ENCODE results near the gene ZNF892.

The ZNF892 gene

DNA sequence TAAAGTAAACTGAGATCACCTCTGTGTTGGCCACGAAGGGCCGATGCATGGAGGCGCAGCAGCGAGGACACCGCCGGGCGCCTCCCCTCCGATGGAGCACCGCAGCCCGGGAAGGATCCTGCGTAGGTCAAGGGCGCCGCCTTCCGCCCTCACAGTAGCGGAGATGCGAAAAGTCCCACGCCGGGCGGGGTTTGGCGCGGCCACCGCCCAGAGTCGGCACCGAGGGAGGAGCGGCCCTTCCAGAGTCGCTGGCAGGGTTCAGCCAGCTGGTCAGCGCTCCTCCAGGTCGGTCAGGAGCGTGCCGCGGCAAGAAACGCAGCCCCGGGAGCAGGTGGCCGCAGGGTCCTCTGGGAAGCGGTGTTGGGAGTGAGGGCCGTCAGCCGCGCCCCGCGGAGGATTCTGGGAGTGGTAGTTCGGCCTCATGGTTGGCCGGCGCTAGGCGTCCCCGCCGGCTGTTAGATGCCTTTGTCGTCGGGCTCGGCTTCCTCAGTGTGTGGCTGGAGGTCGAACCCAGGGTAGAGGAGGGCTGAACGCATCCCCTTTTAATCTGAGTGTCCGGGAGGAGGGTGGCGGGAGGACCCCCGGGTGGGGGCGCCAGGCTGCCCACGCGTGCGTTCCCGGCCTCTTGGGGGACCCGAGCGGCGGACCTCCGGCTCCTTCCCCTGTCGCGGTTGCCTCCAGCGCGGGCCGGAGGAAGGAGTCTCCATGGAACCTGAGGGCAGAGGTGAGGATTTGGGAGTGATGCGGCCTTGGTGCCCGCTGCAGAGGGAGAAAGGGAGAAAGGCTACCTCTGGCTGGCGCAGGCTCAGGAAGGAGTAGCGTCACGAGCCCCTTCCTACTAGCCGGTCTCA, at the start of gene ZNF892:
Gene ZNF892, plus strand, starts transcription at position 411 of the 851 bp plus-strand sequence. Its CDS starts 295 bp downstream, at position 706.
- peak; percentile 69 for DNase-seq (ENCODE audit: low read depth)

DNA sequence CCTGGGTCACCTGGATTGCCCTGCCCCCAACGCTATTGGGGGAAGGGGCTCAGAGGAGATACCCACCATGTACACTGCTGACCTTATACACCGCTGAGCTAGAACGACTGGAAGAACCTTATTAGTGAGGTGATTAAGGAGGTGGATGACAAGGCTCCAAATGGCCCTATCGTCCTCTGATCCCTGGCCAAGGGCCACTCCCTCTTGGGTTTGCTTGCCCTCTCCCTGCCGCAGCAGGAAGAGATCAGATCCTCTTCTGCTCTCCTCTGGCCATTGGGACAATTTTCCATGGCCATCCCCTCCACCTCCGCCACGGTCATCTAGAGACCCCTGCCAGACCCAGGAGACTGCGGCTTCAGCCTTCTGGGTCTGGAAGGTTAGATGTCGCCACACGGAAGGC, 48.9 kb upstream of the ZNF892 start:
- no peak for DNase-seq (ENCODE audit: low read depth)

DNA sequence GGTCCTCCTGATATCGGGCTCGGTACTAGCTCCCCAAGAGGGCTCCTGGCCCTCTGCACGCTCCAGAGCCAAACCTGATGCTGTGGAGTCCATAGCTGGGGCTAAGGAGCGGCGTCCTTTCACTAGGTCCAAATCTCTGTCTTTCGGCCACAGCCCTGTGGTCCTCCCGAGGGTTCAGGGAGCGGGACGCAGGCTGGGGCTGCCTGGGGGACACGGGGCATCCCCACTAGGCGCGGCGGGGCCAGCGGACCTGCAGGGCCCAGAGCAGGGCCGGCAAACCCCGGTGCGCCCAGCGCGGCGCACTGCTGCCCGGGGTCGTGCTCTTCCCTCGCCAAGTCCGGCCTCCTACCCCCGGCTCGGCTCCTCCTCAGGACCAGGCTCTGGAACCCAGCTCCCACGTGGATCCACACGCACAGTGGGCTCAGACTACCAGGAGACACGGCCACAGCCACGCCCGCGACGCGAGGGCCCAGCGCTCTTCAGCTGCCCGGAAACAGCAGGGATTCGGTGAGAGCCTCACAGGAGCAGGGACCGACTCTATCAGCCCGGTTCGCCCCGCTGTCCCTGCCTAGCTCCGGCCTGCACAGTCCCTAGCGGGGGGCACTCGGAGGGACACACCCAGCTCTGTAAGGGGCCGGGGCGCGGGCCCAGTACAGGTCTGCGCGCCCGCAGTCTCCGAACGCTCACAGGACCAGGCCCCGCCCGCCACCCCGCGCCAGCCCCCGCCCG, 48.3 kb upstream of the ZNF892 start:
- no peak for DNase-seq (ENCODE audit: low read depth)

DNA sequence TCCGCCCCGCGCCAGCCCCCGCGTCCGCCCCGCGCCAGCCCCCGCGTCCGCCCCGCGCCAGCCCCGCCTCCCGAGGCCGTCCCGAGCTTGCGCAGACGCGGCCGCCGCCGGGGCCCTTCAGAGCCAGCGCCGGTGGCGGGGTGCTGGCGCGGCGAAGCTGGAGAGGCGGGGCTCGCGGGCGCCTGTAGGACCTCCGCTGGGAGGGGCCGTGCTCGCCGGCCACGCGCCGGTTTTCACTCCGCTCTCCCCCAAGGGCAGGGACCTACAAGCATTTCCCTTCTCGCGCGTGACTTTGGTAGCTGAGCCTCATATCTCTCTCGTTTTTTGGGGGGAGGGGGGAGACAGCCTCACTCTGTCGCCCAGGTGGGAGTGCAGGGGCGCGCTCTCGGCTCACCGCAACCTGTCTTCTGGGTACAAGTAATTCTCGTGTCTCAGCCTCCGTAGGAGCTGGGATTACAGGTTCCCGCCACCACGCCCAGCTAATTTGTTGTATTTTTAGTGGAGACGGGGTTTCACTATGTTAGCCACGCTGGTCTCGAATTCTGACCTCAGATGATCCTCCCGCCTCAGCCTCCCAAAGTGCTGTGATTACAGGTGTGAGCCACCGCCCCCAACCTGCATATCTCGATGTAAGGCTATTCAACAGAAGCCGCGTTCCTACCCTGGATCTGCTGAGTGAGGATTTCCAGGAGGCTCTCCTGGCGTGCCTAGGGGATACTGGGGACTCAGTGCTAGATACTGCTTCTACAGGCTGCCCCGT, 47.5 kb upstream of the ZNF892 start, which contains the start of gene ZNF514:
Gene ZNF514, minus strand, starts transcription at position 159 of the 760 bp plus-strand sequence. CDS start 6,595 bp downstream, outside the sequence.
- DNase-seq (ENCODE audit: low read depth), result peak; percentile 69

DNA sequence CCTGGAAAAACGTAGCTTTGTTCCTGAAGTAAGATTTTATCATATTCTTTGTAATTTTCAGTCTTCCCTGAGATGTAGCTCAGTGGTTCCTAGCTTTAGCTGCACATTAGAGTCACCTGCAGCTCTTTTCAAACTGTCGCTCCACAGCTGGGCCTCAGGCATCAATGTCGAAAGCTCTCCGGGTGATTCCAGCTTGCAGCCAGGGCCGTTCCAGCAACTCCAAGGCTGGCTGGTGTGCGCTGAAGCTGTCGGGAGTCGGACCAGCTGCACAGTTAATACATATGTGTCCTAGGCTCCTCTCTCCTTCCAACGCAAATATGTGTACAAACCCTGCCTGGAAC, 42.3 kb upstream of the ZNF892 start:
- DNase-seq (ENCODE audit: low read depth), result no peak

DNA sequence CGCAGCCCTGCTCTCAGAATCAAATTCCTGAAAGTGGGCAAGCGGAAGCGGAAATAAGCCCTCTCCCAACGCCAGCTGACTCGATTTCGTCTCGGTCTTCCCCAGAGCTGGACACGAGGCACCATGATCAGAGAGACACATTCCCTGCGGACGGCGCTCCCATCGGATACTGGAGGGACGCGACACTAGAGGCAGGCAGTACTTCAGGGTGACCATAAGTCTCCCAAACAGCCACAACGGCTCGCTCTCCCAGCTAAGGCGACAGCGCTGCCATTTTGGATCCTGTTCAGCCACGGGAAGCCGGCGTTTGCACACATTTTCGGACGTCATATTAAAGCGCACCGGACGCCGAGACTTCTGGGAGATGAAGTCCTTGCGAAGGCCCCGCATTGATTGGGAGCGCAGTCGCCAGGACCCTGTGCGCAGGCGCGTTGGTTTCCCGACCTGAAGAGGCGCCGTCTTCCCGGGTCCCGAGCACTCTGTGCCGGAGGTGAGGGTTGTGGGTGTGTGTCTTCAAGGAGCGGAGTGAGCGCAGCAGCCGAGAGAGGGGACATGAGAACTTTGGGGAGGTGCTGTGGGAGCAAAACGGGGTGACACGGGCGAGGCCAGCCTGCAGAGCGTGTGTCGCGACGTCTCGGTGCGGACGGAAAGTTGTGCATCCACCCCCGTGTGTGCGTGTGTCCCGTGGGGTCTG, 41.8 kb upstream of the ZNF892 start, which contains the start of gene ZNF2:
Gene ZNF2, plus strand, starts transcription at position 439 of the 694 bp plus-strand sequence. CDS start 10,418 bp downstream, outside the sequence.
- DNase-seq (ENCODE audit: low read depth), result peak; percentile 95

DNA sequence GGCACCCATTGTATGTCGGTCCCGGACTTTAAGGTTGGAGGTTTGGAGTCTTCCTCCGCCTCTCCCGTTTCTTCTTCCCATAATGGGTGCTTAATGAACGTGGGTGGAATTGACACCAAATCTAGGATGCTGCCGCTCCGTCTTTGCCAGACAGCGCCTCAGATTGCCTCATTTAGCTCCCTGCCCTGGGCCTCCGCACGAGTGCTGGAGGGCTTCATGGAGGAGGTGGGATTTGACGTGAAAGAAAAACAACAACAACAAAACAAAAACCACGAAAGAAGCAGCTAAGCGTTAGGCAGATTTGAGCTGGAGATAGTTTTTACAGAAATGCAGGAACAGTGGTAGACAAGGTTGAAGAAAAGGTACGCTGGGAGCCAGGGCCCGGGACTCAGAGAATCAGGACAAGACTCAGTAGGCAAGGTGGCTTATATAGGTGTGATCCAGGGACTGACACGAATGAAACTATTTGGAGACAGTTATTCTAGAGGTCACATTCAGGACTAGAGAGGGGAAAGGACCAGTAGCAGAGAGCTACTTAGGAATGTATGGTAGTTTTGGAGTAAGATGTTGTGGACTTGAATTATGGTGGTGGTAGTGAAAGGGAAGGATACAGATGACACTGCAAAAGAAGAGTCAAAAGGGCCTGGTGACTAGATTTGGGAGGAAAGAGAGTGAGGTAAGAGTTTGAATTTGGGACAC, 41.1 kb upstream of the ZNF892 start:
- DNase-seq (ENCODE audit: low read depth), result no peak

DNA sequence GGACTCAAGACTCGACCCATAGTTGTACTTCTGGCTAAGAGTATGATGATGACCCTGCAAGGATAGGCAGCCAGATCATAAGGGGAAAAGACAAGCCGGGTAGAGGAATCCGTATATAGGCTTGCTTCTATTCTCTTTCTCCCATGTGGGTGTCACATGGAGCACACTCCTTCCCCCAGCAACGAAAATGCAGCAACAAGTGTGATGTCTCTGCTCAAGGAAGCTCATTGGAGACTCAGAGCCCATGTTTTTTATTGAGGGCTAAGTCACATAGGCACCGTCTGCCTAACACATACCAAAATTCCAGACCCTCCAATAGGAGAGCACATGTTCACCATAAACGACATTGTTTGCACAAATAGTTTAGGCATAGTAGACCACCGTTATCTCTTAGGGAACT, 35.4 kb upstream of the ZNF892 start:
- no peak for DNase-seq (ENCODE audit: low read depth)

DNA sequence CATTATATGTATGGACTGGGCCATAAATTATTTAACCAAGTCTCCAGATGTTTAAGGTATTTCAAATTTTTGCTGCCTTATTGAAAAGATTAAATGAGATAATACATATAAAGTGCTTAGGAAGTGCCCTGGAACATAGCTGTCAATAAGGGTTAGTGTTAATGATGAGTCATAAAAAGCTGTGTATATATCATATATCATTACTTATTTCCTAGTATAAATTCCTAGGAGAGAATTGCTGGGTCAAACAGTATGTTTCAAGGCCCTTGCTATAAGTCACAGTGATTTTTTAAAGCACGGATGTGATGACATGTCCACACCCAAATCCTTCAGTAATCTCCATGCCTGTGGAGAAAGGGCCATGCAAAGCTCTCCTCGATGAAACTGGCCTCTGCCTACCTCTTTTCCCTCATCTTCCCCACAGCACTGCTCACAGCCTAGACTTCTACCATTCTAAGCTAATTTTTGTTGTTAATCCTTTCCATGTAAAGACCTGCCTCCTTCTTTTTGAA, 33.2 kb upstream of the ZNF892 start:
- no peak for DNase-seq (ENCODE audit: low read depth)

DNA sequence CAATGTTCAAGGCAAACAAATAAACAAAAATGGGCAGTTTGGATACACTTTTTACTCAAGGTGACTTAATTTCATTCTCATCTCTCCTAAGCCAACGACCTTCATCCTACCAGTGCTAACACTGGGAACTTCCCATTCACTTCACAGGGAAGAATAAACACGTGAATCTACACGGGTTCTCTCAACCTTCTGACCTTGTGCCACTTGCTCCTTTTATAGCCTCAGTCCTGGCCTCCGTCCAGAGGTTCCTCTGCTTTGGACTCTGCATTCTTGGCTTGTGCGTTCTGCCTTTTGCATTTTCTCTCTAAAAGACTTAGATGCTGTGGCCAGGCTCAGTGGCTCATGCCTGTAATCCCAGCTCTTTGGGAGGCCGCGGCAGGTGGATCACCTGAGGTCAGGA, 27.9 kb upstream of the ZNF892 start:
- no peak for DNase-seq (ENCODE audit: low read depth)

DNA sequence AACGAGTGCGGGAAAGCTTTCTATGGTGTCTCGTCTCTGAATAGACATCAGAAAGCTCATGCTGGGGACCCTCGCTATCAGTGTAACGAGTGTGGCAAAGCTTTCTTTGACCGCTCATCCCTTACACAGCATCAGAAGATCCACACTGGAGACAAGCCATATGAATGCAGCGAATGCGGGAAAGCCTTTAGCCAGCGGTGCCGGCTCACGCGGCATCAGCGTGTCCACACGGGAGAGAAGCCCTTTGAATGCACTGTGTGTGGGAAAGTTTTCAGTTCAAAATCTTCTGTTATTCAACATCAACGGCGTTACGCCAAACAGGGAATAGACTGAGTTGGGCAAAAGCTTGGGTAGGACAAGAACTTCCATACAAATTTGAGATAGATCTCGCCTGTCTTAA, 25.5 kb upstream of the ZNF892 start:
- no peak for DNase-seq (ENCODE audit: low read depth)

DNA sequence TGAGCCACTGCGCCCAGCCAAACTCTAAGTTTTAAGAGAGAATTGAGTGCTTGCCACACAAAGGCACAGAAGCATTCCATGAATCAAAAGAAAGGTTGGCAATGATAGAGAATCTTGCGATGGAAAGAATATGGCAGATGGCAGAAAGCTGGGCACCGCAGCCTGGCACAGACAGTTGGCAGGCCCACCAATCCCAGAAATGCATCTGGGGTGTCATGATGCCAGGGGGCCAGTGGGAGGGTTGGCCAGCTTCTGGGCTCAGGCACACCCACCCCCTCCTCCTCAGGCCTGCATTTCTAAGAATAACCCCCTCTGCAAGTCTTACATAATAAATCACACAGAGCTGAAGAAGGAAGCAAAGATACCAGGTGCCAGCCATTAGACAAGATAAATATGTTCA, 22.1 kb upstream of the ZNF892 start:
- DNase-seq (ENCODE audit: low read depth), result no peak

DNA sequence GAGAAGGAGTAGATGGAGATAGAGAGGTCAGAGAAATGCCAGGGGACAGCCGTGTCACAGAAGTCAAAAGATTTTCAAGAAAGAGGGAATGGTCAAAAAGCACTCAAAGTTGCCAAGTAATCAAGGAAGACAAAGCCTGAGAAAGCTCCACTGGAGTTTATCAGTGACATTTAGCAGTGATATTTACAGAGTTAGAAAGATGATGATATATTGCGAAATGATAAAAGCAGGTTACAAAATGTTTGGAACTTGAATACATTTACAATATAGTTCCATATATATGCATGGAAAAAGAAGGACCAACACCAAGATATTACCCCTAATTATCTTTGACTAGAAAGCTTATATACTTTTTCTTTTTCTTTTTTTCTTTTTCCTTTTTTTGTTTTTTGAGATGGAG, 21.3 kb upstream of the ZNF892 start:
- no peak for DNase-seq (ENCODE audit: low read depth)

DNA sequence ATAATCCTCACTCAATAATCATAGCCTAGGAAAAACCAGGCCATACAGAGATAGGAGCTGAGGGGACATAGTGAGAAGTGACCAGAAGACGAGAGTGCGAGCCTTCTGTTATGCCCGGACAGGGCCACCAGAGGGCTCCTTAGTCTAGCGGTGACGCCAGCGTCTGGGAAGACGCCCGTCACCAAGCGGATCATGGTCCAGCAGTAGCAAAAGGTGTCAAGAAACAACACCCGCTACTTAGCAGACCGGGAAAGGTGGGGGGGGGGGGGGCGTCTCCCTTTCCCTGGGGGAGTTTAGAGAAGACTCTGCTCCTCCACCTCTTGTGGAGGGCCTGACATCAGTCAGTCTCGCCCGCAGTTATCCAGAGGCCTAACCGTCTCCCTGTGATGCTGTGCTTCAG, 14.4 kb upstream of the ZNF892 start:
- peak; percentile 6 for DNase-seq (ENCODE audit: low read depth)

DNA sequence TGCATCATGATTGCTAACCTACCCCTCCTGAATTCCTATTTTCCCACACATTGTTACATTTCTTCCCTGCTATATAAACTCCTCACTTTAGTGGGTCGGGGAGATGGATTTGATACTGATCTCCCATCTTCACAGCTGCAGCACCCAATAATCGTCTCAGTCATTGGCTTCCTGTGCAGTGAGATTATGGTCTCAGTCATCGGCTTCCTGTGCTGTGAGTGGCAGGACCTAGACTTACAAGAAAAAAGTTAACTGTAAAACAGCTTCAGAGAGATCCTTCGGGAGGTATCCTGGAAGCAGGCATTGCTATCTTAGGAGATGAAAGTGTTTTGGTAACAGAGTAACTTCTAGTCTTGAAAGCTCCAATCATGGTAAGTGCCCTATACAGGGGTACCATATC, 3.4 kb upstream of the ZNF892 start:
- no peak for DNase-seq (ENCODE audit: low read depth)

DNA sequence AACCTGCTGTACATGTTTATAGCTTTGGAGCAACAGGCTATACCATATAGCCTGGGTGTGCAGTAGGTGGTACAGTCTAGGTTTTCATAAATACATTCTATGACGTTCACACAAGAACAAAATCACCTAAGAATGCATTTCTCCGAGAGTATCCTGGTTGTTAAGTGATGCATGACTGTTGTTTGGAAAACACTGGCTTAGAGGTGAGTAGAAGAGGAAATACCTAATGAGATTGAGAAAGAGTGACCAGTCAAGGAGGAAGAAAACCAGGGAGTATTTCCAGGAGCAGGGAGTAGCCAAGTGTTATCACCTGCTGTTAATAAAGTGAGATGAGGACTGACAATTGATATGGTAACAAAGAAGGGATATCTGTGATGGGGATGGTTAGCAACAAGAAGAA, 2.9 kb upstream of the ZNF892 start:
- no peak for DNase-seq (ENCODE audit: low read depth)

DNA sequence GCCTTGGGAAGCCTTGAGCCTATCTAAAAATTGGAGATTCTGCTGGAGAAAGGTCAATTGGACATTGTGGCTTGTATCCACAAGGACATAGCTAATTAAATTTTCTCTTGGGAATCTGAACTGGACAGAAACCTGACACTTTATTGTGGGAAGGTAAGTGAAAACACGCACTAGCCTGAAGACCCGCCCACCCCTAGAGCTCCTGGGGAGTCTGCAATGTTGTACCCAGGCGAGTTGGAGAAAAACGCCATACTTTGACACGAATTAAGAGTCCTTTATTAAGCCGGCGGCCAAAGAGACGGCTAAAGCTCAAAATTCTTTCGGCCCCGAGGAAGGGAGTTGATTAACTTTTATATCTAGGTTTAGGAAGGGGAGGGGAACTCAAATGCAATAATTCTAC, 1.2 kb upstream of the ZNF892 start:
- no peak for DNase-seq (ENCODE audit: low read depth)

DNA sequence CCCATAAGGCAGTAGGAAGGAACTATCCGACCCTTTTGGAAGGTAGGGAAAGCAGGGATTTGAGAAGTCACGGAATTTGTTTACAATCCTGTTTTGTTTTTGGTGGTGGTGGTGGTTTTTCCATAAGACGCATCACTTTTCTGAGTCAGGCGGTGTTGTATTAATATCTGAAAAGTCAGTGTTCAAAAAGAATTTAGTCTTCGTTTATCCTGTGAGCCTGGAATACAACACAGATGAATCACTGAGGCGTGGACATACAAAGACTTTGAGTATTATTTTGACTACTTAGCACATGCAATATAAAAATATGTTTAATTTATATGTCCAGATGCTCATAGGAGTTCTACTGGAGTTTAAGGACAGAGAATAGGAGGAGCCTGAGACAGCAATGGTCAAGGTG, 785 bp downstream of the ZNF892 start:
- no peak for DNase-seq (ENCODE audit: low read depth)

DNA sequence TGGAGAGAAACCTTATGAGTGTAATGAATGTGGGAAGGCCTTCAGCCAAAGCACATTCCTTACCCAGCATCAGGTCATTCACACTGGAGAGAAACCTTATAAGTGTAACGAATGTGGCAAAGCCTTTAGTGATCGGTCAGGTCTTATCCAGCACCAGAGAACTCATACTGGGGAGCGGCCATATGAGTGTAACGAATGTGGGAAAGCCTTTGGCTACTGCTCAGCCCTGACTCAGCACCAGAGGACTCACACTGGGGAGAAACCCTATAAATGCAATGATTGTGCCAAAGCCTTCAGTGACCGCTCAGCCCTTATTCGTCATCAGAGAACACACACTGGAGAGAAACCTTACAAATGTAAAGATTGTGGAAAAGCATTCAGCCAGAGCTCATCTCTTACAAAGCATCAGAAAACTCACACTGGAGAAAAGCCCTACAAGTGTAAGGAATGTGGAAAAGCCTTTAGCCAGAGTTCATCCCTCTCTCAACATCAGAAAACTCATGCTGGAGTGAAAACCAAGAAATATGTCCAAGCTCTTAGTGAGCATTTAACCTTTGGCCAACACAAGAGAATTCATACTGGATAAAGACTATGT, 7.8 kb downstream of the ZNF892 start:
- no peak for DNase-seq (ENCODE audit: low read depth)

DNA sequence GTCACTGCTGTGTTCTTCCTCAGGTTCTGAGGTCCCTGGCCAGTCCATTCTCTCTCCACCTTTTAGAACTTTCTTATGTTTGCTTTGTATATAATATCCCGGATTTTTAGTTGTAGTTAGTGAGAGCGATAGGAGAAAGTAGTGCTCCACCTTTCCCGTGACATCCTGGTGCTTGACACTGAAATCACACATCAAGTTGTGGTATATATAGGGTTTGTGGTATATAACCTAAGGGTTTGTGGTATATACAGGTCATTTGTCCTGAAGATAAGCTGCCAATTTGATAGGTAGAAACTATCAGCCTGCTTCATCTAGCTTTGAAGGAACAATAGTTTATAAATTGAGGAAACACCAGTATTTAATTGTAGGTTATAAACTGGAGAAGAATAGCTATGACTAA, 13.1 kb downstream of the ZNF892 start:
- no peak for DNase-seq (ENCODE audit: low read depth)

DNA sequence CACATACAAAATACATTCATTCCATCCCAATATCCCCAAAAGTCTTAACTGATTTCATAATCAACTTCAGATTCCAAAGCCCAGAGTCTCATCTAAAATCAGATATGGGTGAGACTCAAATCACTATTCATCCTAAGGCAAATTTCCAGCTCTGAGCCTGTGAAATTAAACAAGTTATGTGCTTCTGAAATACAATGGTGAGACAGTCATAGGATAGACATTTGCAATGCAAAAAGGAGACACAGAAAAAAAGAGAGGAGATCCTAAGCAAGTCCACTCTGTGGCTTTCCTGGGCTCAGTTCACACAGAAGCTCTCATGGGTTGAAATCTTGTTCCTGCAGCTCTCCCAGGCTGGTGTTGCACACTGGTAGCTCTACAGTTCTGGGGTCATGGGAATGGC, 18.3 kb downstream of the ZNF892 start:
- no peak for DNase-seq (ENCODE audit: low read depth)
